Ascending aorta (tissue), 2 donors: ENCODE results near the gene SORL1-AS1.
A peak's percentile ranks its signal among the peaks of the same experiment; 100 is the strongest.

Source experiments
- DNase-seq, 2 donors: peaks; one replicate each; pipeline ENCODE4 v3.0.0-alpha.2; 2019; ENCODE audit warnings: low spot score in 2 of 2
- H3K27ac ChIP-seq, 2 donors: fragments of 200-600 bp; sonication (generic); one replicate each; pipeline ENCODE4 v1.5.1; 2016 to 2017; ENCODE audit warnings: mild to moderate bottlenecking in 1 of 2
- H3K27me3 ChIP-seq: fragments of 200-600 bp; sonication (generic); one replicate; pipeline ENCODE4 v1.5.1; 2017
- H3K36me3 ChIP-seq, 2 donors: fragments of 200-600 bp; sonication (generic); one replicate each; pipeline ENCODE4 v1.5.1; 2016
- H3K4me1 ChIP-seq, 2 donors: fragments of 200-600 bp; sonication (generic); one replicate each; pipeline ENCODE4 v1.5.1; 2016 to 2017; ENCODE audit warnings: mild to moderate bottlenecking in 1 of 2
- H3K4me3 ChIP-seq, 2 donors: fragments of 200-600 bp; sonication (generic); one replicate each; pipeline ENCODE4 v1.5.1; 2016 to 2017; ENCODE audit warnings: mild to moderate bottlenecking in 1 of 2
- H3K9me3 ChIP-seq, 2 donors: fragments of 200-600 bp; sonication (generic); one replicate each; pipeline ENCODE4 v1.5.1; 2016
- intact Hi-C: fragments of 100-400 bp; cut with DNase I; formaldehyde crosslinking; loops from one replicate; pipeline ENCODE4 v1.15.1; 2023
- TF ChIP-seq, protein P1 (sequence below), 3 experiments: fragments of 200-600 bp in 2 of 3; fragments of 450-650 bp in 1 of 3; sonication (generic) in 2 of 3; IDR thresholded peaks; one replicate each; pipeline ENCODE4 v1.5.1; 2016 to 2019; ENCODE audit warnings: antibody characterized with exemption in 3 of 3, mild to moderate bottlenecking in 1 of 3, moderate library complexity in 1 of 3

SORL1-AS1 gene

GRCh38 chr11:121467471-121467870 lies 14.7 kb upstream of the SORL1-AS1 start:
- intact Hi-C loops = loop anchor here (5.0 kb wide), 3 partner anchors 50 to 175 kb away; partner anchors contain the start of gene SC5D
- TF ChIP-seq, protein P1, sequence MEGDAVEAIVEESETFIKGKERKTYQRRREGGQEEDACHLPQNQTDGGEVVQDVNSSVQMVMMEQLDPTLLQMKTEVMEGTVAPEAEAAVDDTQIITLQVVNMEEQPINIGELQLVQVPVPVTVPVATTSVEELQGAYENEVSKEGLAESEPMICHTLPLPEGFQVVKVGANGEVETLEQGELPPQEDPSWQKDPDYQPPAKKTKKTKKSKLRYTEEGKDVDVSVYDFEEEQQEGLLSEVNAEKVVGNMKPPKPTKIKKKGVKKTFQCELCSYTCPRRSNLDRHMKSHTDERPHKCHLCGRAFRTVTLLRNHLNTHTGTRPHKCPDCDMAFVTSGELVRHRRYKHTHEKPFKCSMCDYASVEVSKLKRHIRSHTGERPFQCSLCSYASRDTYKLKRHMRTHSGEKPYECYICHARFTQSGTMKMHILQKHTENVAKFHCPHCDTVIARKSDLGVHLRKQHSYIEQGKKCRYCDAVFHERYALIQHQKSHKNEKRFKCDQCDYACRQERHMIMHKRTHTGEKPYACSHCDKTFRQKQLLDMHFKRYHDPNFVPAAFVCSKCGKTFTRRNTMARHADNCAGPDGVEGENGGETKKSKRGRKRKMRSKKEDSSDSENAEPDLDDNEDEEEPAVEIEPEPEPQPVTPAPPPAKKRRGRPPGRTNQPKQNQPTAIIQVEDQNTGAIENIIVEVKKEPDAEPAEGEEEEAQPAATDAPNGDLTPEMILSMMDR (IDR thresholded peaks at IDR 0.05) = no peak
- Histone ChIP-seq H3K27me3 (no peaks in the 10 kb centered on the region), H3K9me3 (no peaks in the 10 kb centered on the region), H3K4me3 (peak overlapping the region in 1 of 2 donors; percentile 23), H3K27ac (peak overlapping the region; percentile 77 to 78), H3K4me1 (peaks cover 13 to 33% of the 10 kb centered on the region in 2 donors), H3K36me3 (no peaks in the 10 kb centered on the region)
- no peak for DNase-seq

DNA sequence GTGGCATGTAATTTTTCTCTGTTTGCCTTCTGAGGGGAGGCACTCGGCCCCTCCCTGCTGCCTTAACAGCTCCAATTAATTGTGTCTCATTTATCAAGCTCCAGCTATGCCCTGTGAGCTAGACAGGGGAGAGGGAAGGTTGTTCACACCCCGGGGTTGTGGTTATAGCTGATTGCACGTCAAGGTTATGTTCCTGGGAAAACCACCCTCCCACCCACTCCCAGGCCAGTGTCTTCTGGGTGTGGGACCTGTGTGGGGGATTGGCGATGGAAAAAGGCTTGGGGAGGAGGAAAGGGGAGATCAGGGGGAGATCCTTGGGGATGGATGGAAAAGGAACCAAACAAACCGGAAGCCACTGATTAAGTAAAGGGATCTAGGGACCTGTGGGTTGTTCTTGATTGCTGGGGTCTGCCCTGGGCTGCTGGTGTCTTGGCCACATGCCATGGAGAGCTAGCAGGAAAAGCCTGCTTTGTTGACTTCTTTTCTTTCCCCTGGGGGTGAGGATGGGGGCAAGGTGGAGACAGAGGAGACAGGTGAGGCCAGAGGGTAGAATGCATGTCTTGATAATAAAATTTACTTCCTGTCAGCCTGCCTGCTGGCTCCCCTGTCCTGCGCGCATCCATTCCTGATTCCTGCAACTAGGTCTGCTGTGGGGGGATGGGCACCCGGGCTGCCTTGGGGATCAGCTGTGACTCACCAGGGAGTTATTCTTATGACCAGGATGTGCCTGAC lies 13.5 kb upstream of the SORL1-AS1 start:
- H3K4me3 ChIP-seq = peak overlapping the region in 1 of 2 donors; percentile 23
- H3K27me3 ChIP-seq = no peaks in the 10 kb centered on the region
- H3K9me3 ChIP-seq = no peaks in the 10 kb centered on the region
- peak overlapping the region; percentile 77 to 78 for H3K27ac ChIP-seq
- DNase-seq = peak; percentile 86 to 97
- peaks cover 13 to 31% of the 10 kb centered on the region in 2 donors for H3K4me1 ChIP-seq
- TF ChIP-seq, protein P1 (IDR thresholded peaks at IDR 0.05) = no peak
- intact Hi-C loops = loop anchor here (5.0 kb wide), 3 partner anchors 49 to 174 kb away; partner anchors contain the start of gene SC5D
- no peaks in the 10 kb centered on the region for H3K36me3 ChIP-seq

DNA sequence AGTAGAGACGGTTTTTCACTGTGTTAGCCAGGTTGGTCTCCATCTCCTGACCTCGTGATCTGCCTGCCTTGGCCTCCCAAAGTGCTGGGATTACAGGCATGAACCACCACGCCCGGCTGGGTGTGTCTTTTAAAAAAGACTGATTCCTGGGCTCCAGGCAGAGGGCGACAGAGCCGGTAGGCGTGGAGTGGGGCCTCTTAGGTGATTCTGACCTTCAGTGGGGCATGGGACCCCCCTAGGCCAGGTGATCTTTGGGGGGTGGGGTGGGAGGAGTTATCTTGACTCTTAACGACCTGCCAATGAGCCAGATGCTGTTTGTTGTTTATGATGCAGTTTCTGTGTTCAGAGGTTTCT lies 12.9 kb upstream of the SORL1-AS1 start:
- Histone ChIP-seq H3K4me1 (peaks cover 13 to 31% of the 10 kb centered on the region in 2 donors), H3K27me3 (no peaks in the 10 kb centered on the region), H3K27ac (peak overlapping the region; percentile 77 to 78), H3K9me3 (no peaks in the 10 kb centered on the region), H3K36me3 (no peaks in the 10 kb centered on the region), H3K4me3 (no peak overlapping the region)
- DNase-seq = no peak
- TF ChIP-seq, protein P1 (IDR thresholded peaks at IDR 0.05) = no peak
- intact Hi-C loops = loop anchor here (2.0 to 5.0 kb wide), 4 partner anchors 48 to 173 kb away; partner anchors contain the start of gene SC5D

- Histone ChIP-seq H3K36me3 (no peaks in the 10 kb centered on the region), H3K4me3 (no peak overlapping the region), H3K9me3 (no peaks in the 10 kb centered on the region), H3K27me3 (no peaks in the 10 kb centered on the region), H3K4me1 (peaks cover 13 to 31% of the 10 kb centered on the region in 2 donors), H3K27ac (peak overlapping the region; percentile 77 to 78)
- intact Hi-C loops = loop anchor here (1.0 to 2.0 kb wide), 2 partner anchors 12 to 56 kb away; partner anchors contain the start of genes SORL1 and SORL1-AS1
- TF ChIP-seq, protein P1 (IDR thresholded peaks at IDR 0.05) = no peak
- peak in 1 of 2 donors; percentile 82 for DNase-seq
These were observed 11.7 kb upstream of the SORL1-AS1 start for GRCh38 chr11:121464352-121464946.

DNA sequence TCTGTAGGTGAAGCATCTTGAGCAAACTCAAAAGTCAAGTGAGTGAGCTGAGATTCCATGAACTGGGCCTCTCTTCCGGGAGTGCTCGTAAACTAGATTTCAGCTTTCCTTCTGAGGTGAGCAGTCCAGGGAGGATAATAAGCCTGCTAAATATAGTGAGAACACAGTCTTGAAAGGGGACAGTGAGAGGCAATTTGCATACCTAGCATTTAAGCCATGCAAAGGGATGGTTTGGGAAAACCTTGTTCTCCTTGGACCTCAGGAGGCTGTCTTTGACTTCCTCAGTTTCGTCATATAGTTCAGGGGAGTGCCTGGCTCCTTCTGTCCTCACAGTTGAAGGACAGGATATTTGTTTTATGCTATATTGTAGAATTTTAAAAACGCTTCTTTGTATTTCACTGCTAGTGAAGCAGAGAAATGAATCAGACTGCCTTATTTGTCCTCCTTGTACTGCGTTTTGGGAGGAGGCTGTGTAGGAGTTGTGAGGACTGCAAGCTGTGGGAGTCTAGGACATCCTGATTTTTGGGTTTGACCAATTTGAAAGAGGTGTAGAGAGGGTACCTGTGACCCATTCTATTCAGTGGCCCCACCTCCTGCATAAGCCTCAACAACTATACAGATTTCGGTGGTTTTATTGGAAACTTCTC lies 11.0 kb upstream of the SORL1-AS1 start:
- TF ChIP-seq, protein P1 (IDR thresholded peaks at IDR 0.05) = no peak
- no peaks in the 10 kb centered on the region for H3K27me3 ChIP-seq
- no peaks in the 10 kb centered on the region for H3K9me3 ChIP-seq
- H3K36me3 ChIP-seq = no peaks in the 10 kb centered on the region
- H3K27ac ChIP-seq = peak overlapping the region; percentile 77 to 78
- no peak overlapping the region for H3K4me3 ChIP-seq
- no peak for DNase-seq
- intact Hi-C loops = loop anchor here (1.0 to 2.0 kb wide), 2 partner anchors 12 to 57 kb away; partner anchors contain the start of genes SORL1 and SORL1-AS1
- peaks cover 10 to 31% of the 10 kb centered on the region in 2 donors for H3K4me1 ChIP-seq
